ENCODE measurements around the gene RAPSN.

RAPSN gene
- 1.5 to 3.1 reads per million in 2 donors for total RNA-seq

DNA sequence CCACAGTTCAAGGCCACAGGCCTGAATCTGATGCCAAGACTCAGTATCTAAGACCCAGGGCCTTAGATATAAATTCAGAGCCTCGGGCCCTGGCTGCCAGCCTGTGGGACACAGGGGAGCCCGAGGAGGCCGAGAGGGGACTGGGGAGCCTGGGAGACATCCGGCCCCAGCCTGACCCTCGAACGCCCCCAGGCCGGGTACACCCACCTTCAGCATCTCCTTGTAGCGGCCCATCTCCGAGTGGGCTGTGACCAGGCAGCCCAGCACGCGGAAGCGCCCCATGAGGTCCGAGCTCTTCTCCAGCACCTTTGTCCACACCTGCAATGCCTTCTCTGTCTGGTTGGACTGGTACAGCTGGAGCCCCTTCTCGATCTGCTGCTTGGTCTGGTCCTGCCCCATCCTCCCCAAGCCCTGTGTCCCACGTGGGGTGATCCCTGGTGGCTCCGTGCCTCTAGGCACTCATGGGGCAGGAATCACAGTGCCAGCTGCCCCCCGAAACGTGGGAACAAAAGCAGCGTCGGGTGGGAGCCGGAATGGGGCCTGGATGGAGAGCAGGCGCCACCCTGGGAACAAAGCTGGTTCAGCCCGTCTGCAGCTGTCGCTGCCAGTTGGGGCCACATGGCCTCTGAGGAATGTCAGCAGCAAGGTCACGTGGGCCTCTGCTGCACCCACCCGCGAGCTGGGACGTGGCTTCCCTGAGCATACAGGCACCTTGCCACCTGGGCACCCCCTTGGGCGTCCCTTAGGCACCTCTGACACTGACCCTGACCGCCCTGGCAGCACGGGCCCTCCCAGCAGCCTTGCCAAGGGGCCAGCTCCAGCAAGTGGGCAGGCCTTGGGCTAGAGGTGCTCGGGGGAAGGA is at the start of gene RAPSN:
TSS of gene RAPSN (minus strand) at position 571 of the 862 bp plus-strand sequence. CDS start at position 399, 172 bp downstream.
- DNase-seq, result no peak

- no peak for DNase-seq
These were observed 49.2 kb upstream of the RAPSN start for GRCh38 chr11:47498149-47498548.

DNA sequence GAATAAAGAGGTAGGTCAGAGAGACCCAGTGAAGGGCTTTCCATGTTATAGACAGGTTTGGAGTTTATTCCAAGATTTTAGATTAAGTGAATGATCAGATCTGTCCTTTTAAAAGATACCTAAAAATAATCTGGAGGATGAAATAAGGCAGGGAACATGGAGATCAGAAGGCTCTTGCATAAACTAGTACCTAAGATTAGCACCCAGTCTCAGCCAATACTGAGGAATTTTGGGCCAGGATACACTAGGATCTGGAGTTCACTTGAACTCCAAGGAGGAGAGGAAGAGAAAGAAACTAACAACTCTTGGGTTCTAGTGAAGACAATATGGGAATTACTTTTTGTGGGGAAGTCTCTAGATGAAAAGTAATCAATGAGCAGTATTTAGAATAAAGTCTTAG is 47.9 kb upstream of the RAPSN start:
- DNase-seq, result no peak

- DNase-seq, result no peak
These were observed 46.9 kb upstream of the RAPSN start for GRCh38 chr11:47495856-47496217.

GRCh38 chr11:47495011-47495855 is 46.3 kb upstream of the RAPSN start:
- DNase-seq, result no peak

- DNase-seq, result no peak
These were observed 40.4 kb upstream of the RAPSN start for GRCh38 chr11:47489395-47489755.

DNA sequence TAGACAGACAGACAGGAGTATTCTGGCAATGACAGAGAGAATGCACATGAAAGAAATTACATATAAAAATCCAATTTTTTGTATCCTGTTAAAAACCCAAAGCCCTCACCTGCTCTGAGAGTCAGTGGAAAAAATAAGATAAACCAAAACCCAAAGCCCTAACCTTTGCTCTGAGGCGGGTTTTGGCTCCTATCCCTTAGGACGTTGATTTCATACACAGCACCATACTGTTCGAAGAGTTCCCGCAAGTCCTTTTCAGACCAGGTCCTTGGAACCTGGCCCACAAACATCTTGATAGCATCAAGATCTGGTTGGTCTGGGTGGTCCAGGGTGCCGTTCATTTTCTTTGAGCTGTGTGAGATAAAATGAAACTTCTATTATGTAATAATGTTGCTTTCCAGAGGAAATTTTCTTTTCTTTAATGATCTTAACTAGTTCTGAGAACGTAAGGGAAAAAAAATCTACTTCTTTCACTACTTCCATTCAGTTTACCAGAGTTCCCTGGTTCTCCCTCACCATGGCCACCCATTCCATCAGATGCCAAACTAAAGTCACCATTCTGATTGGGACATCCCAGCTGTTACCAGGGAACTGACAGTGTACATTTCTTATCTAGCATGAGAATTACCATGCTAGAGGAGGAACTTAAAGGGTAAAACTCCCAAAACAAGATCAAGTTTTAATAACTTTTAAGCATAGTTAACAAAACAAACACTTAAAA is 39.9 kb upstream of the RAPSN start:
- DNase-seq, result no peak

DNA sequence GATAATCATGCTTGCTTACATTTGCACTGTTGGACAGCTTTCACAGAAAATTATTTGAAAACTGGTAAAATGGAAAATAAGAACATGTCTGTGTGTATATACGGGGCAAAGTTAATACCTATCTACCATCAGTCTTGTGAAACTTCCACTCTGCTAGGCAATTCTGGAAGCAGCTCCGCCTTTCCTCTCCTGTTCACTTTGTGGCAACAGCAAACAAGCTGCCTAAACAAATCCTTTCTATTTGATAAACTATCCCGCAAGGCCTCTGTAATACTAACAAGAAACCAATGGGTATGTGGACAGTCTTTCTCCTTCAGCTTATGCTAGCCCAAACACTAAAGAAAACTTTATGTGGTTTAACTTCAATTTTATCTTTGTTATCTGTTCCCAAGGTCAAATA is 39.2 kb upstream of the RAPSN start:
- no peak for DNase-seq

- DNase-seq, result no peak
These were observed 38.5 kb upstream of the RAPSN start for GRCh38 chr11:47487421-47487820.

GRCh38 chr11:47485107-47485506 is 36.2 kb upstream of the RAPSN start:
- no peak for DNase-seq

DNA sequence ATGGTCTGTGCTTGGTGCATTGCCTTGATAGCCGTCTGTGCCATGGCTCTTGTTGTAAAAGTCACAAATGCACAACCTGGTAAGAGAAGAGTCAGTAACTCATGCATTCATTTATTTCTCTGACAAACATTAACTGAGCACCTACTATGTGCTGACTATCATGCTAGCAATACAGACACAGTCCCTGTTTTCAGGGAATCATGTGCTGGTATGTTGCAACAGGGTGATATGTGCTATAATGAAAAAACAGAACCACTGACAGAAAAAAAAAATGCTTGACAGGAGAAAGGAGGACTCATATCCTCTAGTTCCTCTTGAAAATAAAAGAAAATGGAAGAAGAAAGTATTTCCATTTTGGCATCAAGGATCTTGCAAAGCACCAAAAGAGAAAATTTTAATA is 34.5 kb upstream of the RAPSN start:
- no peak for DNase-seq

DNA sequence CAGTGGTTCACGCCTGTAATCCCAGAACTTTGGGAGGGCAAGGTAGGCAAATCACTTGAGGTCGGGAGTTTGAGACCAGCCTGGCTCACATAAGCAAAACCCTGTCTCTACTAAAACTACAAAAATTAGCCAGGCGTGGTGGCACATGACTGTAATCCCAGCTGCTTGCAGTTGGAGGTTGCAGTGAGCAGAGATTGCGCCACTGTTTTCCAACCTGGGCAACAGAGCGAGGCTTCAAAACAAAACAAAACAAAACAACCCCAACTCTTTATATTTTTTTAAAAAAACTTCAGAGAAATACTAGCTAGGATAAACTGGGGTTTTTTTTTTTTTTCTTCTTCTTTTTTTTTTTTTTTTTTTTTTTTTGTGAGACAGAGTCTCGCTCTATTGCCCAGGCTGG is 31.8 kb upstream of the RAPSN start:
- DNase-seq, result no peak

DNA sequence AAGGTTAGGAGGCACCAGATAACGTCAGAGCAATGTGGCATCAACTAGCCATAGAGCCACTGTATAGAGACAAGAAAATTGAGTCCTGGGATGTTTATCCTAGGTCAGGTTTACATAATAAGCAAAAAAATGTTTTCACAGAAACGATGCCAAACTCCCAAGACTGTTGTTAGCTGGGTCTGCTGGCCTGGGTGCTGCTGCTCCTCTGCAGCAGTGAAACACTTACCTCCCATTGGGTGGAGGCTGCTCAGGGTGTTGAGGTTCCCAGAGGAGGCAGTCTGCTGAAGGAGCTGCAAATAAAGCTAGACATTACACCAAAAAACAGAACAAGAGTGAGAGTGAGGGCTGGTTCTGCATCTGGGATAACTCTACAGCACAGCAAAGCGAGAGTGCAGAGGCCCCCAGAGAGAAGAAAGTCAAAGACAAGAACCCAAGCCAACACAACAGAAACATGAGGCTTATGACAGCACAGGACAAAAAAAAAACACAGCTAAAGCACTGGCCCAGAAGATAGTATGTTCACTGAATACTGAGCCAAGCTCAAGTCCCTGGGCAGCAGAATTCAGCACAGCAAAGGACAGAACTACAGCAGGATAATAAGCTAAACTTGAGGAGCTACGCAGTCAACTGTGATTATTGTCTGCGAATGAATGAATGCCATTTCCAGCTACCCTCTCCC is 29.9 kb upstream of the RAPSN start:
- no peak for DNase-seq

- no peak for DNase-seq
These were observed 28.8 kb upstream of the RAPSN start for GRCh38 chr11:47477753-47478152.

DNA sequence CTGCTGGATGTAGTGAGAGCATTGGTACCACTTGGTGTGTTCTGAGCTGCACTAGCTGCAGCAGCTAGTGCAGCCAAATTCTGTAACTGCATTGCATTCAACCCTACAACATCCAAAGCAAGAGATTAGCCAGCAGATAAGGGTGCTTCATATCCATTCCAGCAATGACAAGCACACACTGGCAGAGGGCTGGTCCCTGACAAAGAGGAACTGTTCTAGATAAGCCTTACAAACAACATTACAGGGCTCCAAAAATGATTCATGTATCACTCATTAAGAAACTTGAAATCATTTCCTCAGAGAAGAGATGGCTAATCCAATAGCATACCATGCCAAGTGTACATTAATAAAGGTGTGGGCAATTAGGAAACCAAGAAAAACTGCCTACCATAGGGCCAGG is 28.4 kb upstream of the RAPSN start:
- DNase-seq, result no peak

DNA sequence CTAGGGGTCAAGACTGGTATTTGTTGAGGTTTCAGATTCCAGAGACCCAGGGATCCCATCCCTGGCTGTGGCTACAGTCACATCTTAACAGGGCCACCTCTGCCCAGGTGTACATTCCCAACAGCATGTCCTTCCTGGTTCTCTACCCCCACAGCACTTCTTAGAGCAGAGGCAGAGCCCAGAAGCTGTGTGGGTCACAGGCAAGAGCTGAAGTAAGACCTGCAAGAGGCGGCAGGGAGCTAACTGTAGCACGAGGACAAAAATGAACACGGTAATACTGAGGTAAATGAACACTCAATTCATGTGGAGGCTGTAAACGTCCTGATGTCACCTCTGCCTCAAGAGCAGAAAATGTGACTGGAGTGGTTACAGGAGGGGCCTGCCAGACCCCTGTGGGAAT is 21.7 kb upstream of the RAPSN start:
- no peak for DNase-seq

DNA sequence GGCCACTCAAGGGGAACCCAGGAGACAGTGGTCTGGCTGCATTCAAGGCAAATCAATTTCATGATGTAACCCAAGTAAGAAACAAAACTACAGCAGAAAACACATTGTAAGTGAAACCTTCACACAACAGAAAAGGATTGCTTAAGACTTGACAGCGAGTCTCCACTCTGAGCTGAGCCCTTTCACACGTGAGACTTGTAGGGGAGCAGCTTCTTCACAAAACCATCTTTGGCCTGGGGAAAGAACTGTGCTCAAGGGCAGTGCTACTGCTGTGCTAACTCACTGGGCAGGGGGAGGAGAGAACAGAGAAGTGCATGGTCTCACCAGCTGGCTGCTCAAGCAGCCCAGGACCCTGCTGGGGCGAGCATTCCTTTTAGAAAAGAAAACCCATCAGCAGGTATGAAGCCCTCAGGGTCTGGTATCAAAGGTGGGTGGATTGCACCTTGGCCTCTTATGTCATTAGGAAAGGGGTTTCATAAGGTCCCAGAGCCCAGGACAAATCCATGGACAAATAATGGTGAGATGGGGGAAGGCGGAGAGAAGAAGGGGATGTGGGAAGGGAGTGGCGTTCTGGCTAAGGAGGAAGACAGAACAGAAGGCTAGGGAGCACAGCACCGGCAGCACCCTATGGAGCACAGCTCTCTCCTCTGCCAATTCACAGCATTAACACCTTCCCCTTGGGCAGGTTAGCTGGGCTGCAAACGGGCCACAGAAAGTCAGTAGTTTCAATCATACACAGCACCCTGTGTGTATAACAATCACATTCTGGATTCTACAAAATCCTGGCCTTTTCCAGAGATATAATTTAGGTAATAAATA is 20.6 kb upstream of the RAPSN start:
- no peak for DNase-seq

DNA sequence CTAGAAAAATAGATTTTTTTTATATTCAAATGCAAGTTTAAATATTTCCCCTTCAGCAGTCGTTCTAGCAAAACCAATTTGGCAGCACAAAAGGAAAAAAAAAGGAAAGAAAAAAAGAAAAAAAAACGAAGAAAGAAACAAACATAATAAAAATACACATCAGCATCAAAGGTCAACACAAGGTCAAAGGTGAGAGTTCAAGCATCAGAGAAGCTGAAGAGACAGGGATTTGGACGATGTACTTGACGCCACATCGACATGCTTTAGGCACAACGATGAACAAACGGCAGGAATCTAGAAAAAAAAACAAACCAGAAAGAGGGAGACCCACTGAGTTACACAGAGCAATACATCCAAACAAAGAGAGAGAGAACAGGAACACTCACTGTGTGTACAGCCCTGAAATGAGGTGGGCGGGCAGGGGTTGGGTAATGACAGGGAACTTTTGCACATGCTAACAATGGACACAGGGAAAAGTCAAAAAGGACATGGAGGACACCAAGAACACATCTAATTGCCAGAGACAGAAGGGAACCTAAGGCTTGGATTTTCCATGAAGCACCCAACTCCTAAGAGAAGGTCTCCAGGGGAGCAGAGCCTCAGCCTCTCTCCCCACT is 19.8 kb upstream of the RAPSN start:
- no peak for DNase-seq

GRCh38 chr11:47467357-47467756 is 18.4 kb upstream of the RAPSN start:
- DNase-seq, result no peak

DNA sequence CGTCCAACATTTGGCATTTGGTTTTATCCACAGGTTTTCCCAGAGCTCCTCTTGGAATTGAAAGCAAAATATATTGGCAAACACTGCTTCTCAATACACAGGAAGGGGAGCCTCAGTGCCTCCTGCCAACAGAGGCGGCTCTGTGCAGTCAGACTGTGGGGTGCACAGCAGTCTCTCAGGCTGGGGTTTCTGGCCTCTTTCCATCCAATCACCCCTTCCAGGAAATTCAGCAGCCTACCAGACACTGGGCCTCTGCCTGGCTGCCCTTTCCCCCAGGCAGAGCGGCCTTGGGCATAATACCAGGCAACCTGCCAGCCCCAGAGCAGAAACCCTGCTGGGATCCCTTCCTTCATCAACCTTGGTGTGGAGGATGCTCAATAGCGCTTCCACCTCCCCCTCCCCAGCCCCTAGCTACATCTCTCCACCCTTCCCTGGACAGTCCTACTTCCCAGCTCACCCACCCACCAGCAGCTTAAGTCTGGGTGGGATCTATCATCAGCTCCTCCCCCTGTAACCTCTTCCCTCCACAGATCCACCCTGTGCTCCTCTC is 17.8 kb upstream of the RAPSN start:
- DNase-seq, result no peak

DNA sequence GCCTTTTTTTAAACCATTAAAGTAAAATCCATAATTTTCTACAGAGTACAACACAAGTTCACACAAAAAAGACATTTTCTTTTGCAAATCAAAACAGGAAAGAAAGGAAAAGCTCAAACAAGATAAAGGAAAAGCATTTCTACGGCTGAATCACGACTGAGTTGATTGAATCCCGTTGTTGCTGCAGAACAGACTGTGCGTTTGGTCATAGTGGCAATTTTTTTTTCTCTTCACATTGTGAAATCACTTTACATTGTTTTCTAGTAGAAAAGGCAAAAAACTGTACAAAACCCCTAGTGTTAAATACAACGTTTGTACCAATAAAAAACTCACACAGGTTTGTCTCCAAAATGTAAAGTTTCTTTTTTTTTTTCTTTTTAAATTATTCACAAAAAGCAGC is 17.3 kb upstream of the RAPSN start:
- DNase-seq, result no peak
